Mucosa of descending colon (tissue), 3 donors: ENCODE results near the gene SLC8A3. TPM values are rescaled to one million over a fixed set of nuclear protein-coding genes. Genes with fewer than 3 reads are reported as not detected.

Source experiments
- ATAC-seq: fragments of 200-7000 bp; cut with Tn5 transposase; one replicate; pipeline ENCODE4 v1.9.1; 2020; ENCODE audit warnings: mild to moderate bottlenecking, moderate library complexity
- DNase-seq, 3 donors: peaks; one replicate each; pipeline ENCODE4 v3.0.0-alpha.2; 2020
- H3K36me3 ChIP-seq: fragments of 200-600 bp; one replicate; pipeline ENCODE4 v1.8.0; 2021; ENCODE audit warnings: low read depth, mild to moderate bottlenecking
- H3K4me1 ChIP-seq: fragments of 200-600 bp; one replicate; pipeline ENCODE4 v1.8.0; 2021; ENCODE audit warnings: low read depth, mild to moderate bottlenecking
- H3K4me3 ChIP-seq: fragments of 200-600 bp; one replicate; pipeline ENCODE4 v1.8.0; 2021; ENCODE audit warnings: mild to moderate bottlenecking
- H3K9me3 ChIP-seq: fragments of 200-600 bp; one replicate; pipeline ENCODE4 v1.8.0; 2021; ENCODE audit warnings: mild to moderate bottlenecking
- intact Hi-C, 2 donors: fragments of 100-400 bp; cut with DNase I in 1 of 2; cut with micrococcal nuclease in 1 of 2; formaldehyde crosslinking; loops; one replicate each; pipeline versions ENCODE4 v1.11.0 to v1.11.1; 2022; cut with DNase I, micrococcal nuclease
- total RNA-seq, 3 donors: library from RNA; stranded (reverse); fragmentation: NEBNext Ultra II Directional in 2 of 3; extraction: Animal tissue kit (Norgen Biotek cat#: 25700) in 2 of 3; gene quantifications; one replicate each; pipeline versions ENCODE4 v1.2.1 to v1.2.4, GENCODE V29; 2021 to 2023
- TF ChIP-seq, protein P1 (sequence below): fragments of 200-600 bp; IDR thresholded peaks from one replicate; pipeline ENCODE4 v1.8.0; 2022; ENCODE audit warnings: antibody characterized with exemption, mild to moderate bottlenecking
- donor health status: DM: no; HTN: no; CAD: no; lungs with moderate emphysema.
- donor health status: DM: no; HTN: no; CAD: no.
- donor health status: DM: no; HTN: yes; CAD: no.

Gene SLC8A3
- total RNA-seq, 3 donors from 2014 or later, result 0.41 to 1.2 (median 0.67) TPM

DNA sequence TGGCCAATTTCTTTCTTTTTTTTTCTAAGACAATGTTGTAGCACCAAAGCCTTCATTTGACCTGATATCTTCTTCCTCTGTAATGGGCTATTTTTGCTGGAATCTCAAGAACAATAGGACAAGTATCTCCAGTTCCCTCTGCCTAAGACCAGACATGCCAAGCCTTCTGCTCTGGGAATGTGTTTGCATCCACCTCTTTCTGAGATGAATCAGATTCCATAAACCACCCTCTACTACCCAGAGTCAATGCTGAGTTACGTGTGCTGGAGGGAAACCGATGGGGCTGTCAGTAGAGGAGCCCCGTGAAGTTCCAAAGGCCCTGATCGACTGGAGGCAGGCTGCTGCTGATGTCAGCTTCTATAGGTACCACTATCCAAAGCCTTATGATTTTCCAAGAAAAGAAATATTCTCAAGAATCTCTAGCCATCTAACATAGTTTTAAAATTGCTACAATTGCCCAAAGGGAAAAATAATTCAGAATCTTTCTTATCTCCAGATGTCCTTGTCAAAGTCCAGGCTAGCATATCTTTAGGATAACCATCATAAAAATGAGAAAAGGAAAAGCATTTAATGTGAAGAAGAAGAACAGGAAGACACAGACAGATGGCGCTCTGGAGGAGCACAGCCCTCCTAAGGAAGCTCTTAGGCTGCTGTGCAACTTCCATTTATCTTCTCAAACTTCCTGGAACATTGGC lies 101.9 kb downstream of the SLC8A3 start:
- Histone ChIP-seq H3K9me3 (no peaks in the 10 kb centered on the region), H3K4me3 (no peak overlapping the region), H3K4me1 (no peaks in the 10 kb centered on the region), H3K36me3 (no peaks in the 10 kb centered on the region)
- DNase-seq, result peak in 2 of 3 donors; percentile 36 to 70
- intact Hi-C loops, result no loop called here
- TF ChIP-seq, protein P1, sequence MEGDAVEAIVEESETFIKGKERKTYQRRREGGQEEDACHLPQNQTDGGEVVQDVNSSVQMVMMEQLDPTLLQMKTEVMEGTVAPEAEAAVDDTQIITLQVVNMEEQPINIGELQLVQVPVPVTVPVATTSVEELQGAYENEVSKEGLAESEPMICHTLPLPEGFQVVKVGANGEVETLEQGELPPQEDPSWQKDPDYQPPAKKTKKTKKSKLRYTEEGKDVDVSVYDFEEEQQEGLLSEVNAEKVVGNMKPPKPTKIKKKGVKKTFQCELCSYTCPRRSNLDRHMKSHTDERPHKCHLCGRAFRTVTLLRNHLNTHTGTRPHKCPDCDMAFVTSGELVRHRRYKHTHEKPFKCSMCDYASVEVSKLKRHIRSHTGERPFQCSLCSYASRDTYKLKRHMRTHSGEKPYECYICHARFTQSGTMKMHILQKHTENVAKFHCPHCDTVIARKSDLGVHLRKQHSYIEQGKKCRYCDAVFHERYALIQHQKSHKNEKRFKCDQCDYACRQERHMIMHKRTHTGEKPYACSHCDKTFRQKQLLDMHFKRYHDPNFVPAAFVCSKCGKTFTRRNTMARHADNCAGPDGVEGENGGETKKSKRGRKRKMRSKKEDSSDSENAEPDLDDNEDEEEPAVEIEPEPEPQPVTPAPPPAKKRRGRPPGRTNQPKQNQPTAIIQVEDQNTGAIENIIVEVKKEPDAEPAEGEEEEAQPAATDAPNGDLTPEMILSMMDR, result peak; percentile 7
- peak; percentile 54 for ATAC-seq

DNA sequence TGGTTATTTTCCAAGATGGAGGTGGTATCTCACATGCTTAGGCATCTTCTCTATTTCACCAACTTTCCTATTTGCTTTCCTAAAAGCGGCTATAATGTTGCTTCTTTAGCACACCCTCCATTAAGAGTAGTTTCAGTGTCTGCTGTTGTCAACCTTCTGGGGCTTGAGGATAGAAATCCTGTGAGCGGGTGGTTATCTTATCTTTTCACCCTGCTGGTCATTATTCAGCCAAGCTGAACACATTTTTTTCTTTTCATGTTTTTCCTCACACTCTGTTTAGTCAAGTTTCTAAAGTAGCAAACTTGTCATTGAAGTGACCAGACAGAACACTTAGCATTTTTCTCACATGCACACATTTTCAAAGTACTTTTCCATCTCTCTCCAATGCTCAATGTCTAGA lies 104.5 kb downstream of the SLC8A3 start:
- no peaks in the 10 kb centered on the region for H3K9me3 ChIP-seq
- intact Hi-C loops, result no loop called here
- ATAC-seq, result no peak
- TF ChIP-seq, protein P1, result no peak
- H3K4me3 ChIP-seq, result no peak overlapping the region
- H3K36me3 ChIP-seq, result no peaks in the 10 kb centered on the region
- no peak for DNase-seq
- H3K4me1 ChIP-seq, result no peaks in the 10 kb centered on the region

DNA sequence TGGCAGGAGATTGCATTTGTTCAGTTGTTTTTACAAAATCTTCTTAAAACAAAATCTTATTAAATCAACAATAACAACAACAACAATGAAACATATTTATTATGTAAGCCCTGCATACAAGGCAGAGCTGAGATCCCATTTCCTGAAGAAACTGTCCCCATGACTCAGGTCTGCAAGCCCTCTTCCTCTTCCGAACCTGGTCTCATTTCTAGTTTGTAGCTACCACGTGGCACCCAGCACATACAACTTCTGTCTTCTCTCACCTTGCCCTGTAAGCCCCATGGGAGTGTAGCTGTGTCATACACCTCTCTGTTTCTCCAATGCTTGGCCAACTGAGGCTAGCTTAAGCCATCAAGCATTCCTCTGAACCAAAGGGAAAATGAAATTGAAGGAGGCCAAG lies 106.4 kb downstream of the SLC8A3 start:
- H3K4me3 ChIP-seq, result no peak overlapping the region
- H3K4me1 ChIP-seq, result no peaks in the 10 kb centered on the region
- no peak for DNase-seq
- TF ChIP-seq, protein P1, result no peak
- intact Hi-C loops, result no loop called here
- ATAC-seq, result no peak
- H3K9me3 ChIP-seq, result no peaks in the 10 kb centered on the region
- no peaks in the 10 kb centered on the region for H3K36me3 ChIP-seq

DNA sequence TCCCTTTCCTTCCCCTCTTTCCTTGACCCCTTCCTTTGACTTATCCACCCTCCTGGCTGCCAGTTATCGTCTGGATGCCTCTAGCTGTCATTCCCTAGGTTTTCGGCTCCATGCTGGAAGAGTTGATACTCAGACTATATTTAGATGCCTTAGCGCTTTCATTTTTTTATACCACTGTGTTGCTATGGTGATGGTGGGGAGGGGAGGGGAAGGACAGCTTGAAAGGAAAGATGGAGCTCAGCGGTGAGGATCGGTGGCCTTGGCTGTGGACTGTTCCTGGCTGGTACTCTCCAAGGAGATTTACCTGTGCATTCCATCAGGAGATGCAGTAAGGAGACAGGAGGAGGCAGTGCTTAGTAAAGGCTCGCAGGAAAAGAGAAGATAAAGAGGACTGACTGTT lies 108.7 kb downstream of the SLC8A3 start:
- no peak for ATAC-seq
- TF ChIP-seq, protein P1, result no peak

DNA sequence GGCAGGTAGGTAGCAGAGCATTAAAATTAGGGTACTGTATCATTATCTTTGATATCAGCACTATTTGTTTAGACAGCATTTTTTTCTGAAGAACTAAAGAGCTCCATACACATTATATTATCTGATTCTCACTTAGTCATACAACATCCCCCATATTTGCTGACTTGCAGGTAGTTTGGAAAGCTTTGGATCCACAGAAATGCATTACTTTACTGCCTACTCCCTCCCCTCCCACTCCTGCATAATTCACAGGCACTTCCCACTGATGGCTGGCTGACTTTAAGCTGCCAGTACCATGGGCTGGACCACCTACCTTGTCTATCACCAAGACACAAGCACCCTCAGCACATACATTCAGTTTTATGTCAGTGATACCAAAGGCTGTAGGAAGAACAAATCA lies 110.4 kb downstream of the SLC8A3 start:
- Histone ChIP-seq H3K36me3 (no peaks in the 10 kb centered on the region), H3K4me1 (no peaks in the 10 kb centered on the region), H3K4me3 (no peak overlapping the region), H3K9me3 (no peaks in the 10 kb centered on the region)
- intact Hi-C loops, result no loop called here
- TF ChIP-seq, protein P1, result no peak
- DNase-seq (no peak), ATAC-seq (no peak)

More for the DNA sequence above, 108.7 kb downstream of the SLC8A3 start:
- no peaks in the 10 kb centered on the region for H3K36me3 ChIP-seq
- no peaks in the 10 kb centered on the region for H3K9me3 ChIP-seq
- no peak overlapping the region for H3K4me3 ChIP-seq
- intact Hi-C loops, result no loop called here
- DNase-seq, result no peak
- H3K4me1 ChIP-seq, result no peaks in the 10 kb centered on the region
